K562 (cell line): ENCODE results near the gene KRT33A. TPM values are rescaled to one million over a fixed set of nuclear protein-coding genes. Genes with fewer than 3 reads are reported as not detected.

ENCODE experiments used
- ATAC-seq: fragments of 200-7000 bp; cut with Tn5 transposase; 3 replicates; pipeline ENCODE4 v1.9.1; 2020; ENCODE audit warnings: moderate library complexity
- BruUV-seq: library from RNA; stranded (reverse); fragments of 400-500 nt; replicated peaks from 2 replicates; lab custom pipeline; 2021; lab: Mats Ljungman, UMichigan
- CTCF ChIA-PET: fragments of 300-600 bp; formaldehyde crosslinking; extraction: SDS; loops from one replicate; lab custom pipeline; 2021; ENCODE audit warnings: low intra/inter-chr PET ratio; lab: Yijun Ruan, JAX
- POLR2A ChIA-PET: fragments of 300-600, 350-650 bp; sonication (Branson Sonifier 250); formaldehyde crosslinking; extraction: SDS; loops from one replicate; lab custom pipeline; 2021; ENCODE audit warnings: antibody characterized with exemption, inconsistent platforms; lab: Yijun Ruan, JAX
- DNase-seq, 4 experiments: peaks; one replicate each; pipeline versions ENCODE4 v3.0.0 to v3.0.0-alpha.2; 2011 to 2018; ENCODE audit warnings: low spot score in 3 of 4, mixed read lengths in 3 of 4; ENCODE audit errors: extremely low read depth in 1 of 4
- FAIRE-seq: peaks from 2 replicates; lab custom pipeline; 2011; peaks lifted over from hg19 to GRCh38; lab: Jason Lieb, UNC
- H2AFZ ChIP-seq: 2 replicates; pipeline ENCODE4 v1.6.0; 2011; ENCODE audit warnings: low read depth, low read length, control low read depth, inconsistent platforms
- H3K27ac ChIP-seq: fragments of 200-600 bp; 3 replicates; pipeline ENCODE4 v1.8.0; 2011; ENCODE audit warnings: low read depth, mild to moderate bottlenecking, control low read depth, inconsistent platforms, low read length, moderate library complexity, mixed read lengths; ENCODE audit errors: extremely low read depth
- H3K27me3 ChIP-seq, 2 experiments: fragments of 300-600 bp in 1 of 2; 2 replicates in 1 of 2; 3 replicates in 1 of 2; pipeline versions ENCODE4 v1.6.0 to v1.8.0; 2011; ENCODE audit warnings: inconsistent platforms in 2 of 2, low read length in 2 of 2, mild to moderate bottlenecking in 1 of 2, mixed read lengths in 1 of 2, moderate library complexity in 1 of 2; ENCODE audit not compliant: control insufficient read depth in 2 of 2, insufficient read depth in 2 of 2
- H3K36me3 ChIP-seq: fragments of 300-600 bp; 3 replicates; pipeline ENCODE4 v1.8.0; 2011; ENCODE audit warnings: mild to moderate bottlenecking, low read length, inconsistent platforms; ENCODE audit not compliant: control insufficient read depth, insufficient read depth
- H3K4me1 ChIP-seq, 2 experiments: fragments of 200-600 bp in 1 of 2; replicated peaks in 1 of 2; 2 replicates in 1 of 2; 3 replicates in 1 of 2; pipeline versions ENCODE4 v1.5.1 to v1.8.0; 2011; ENCODE audit warnings: inconsistent platforms in 2 of 2, low read length in 2 of 2, mild to moderate bottlenecking in 1 of 2, mixed read lengths in 1 of 2, moderate library complexity in 1 of 2; ENCODE audit not compliant: control insufficient read depth in 2 of 2, insufficient read depth in 2 of 2
- H3K4me2 ChIP-seq: 2 replicates; pipeline ENCODE4 v1.6.1; 2011; ENCODE audit warnings: low read length, control low read depth, inconsistent platforms, mixed read lengths; ENCODE audit not compliant: insufficient read depth
- H3K4me3 ChIP-seq: fragments of 200-600 bp; sonication (generic), shearing (Covaris generic); 2 replicates; pipeline ENCODE4 v1.5.1; 2016; ENCODE audit warnings: control low read depth, inconsistent platforms
- H3K79me2 ChIP-seq: fragments of 200-600 bp; 3 replicates; pipeline ENCODE4 v1.8.0; 2011; ENCODE audit warnings: low read length, inconsistent platforms; ENCODE audit not compliant: control insufficient read depth, insufficient read depth
- H3K9ac ChIP-seq, 2 experiments: 2 replicates each; pipeline versions ENCODE4 v1.6.0 to v1.6.1; 2011; ENCODE audit warnings: low read depth in 2 of 2, low read length in 2 of 2, control low read depth in 1 of 2, inconsistent platforms in 1 of 2, mild to moderate bottlenecking in 1 of 2, mixed read lengths in 1 of 2; ENCODE audit not compliant: insufficient read depth in 1 of 2
- H3K9me1 ChIP-seq: one replicate; pipeline ENCODE4 v1.6.0; 2011; ENCODE audit warnings: inconsistent platforms, mild to moderate bottlenecking, low read length, moderate library complexity; ENCODE audit not compliant: control insufficient read depth, insufficient read depth
- H3K9me3 ChIP-seq: replicated peaks from 2 replicates; pipeline ENCODE4 v1.5.1; 2011; ENCODE audit warnings: low read depth, low read length, inconsistent platforms; ENCODE audit not compliant: control insufficient read depth, insufficient read depth
- H4K20me1 ChIP-seq: replicated peaks from 2 replicates; pipeline ENCODE4 v1.6.1; 2011; ENCODE audit warnings: low read length, inconsistent platforms, mixed read lengths; ENCODE audit not compliant: control insufficient read depth, insufficient read depth
- ARID2 ChIP-seq: fragments of 450-650 bp; IDR thresholded peaks from 2 replicates; pipeline ENCODE4 v1.6.1; 2017; ENCODE audit warnings: antibody characterized with exemption, mild to moderate bottlenecking
- ASH1L ChIP-seq: fragments of 450-650 bp; IDR thresholded peaks from 2 replicates; pipeline ENCODE4 v1.6.1; 2018; ENCODE audit warnings: borderline replicate concordance, mild to moderate bottlenecking, low read depth; ENCODE audit not compliant: partially characterized antibody
- GTF2B ChIP-seq: IDR thresholded peaks from 2 replicates; pipeline ENCODE4 v1.6.1; 2011; ENCODE audit not compliant: insufficient read length; ENCODE audit errors: extremely low read depth
- NRF1 ChIP-seq, 2 experiments: fragments of 450-650 bp; IDR thresholded peaks in 1 of 2; conservative IDR thresholded peaks in 1 of 2; 2 replicates each; pipeline ENCODE4 v1.6.1; 2014; ENCODE audit warnings: mild to moderate bottlenecking in 2 of 2
- SIRT6 ChIP-seq: IDR thresholded peaks from one replicate; pipeline ENCODE4 v1.6.1; 2012; ENCODE audit warnings: low read depth, mild to moderate bottlenecking, control low read depth, inconsistent platforms, low read length, moderate library complexity
- SMAD2 ChIP-seq: fragments of 150-350 bp; IDR thresholded peaks from 2 replicates; pipeline ENCODE4 v1.6.1; 2014; ENCODE audit warnings: low read depth, mild to moderate bottlenecking, low read length
- SRSF1 ChIP-seq: fragments of 200-400 bp; formaldehyde crosslinking; IDR thresholded peaks from 2 replicates; pipeline ENCODE4 v1.6.1; 2017; ENCODE audit warnings: mild to moderate bottlenecking, low read depth, low read length, moderate library complexity
- SRSF3 ChIP-seq: fragments of 200-400 bp; formaldehyde crosslinking; IDR thresholded peaks from 2 replicates; pipeline ENCODE4 v1.6.1; 2016; ENCODE audit warnings: mild to moderate bottlenecking, low read length, moderate library complexity; ENCODE audit not compliant: insufficient read depth
- SRSF7 ChIP-seq: fragments of 200-400 bp; formaldehyde crosslinking; optimal IDR thresholded peaks from 2 replicates; pipeline ENCODE3; 2017; ENCODE audit warnings: mild to moderate bottlenecking, low read depth, low read length
- ZC3H4 ChIP-seq: sonication (generic); formaldehyde crosslinking; IDR thresholded peaks from 2 replicates; pipeline ENCODE4 v1.9.0; 2021; ENCODE audit warnings: missing genetic modification reagents, borderline replicate concordance
- ZFPM2 ChIP-seq: fragments of 250-450 bp; sonication (Bioruptor Pico); IDR thresholded peaks from 2 replicates; pipeline ENCODE4 v1.5.1; 2022; ENCODE audit warnings: mild to moderate bottlenecking
- ZKSCAN1 ChIP-seq: fragments of 150-350 bp; IDR thresholded peaks from 2 replicates; pipeline ENCODE4 v1.6.1; 2016; ENCODE audit warnings: low read depth, low read length
- ZNF121 ChIP-seq: sonication (generic); formaldehyde crosslinking; conservative IDR thresholded peaks from 2 replicates; pipeline ENCODE4 v1.8.0; 2022; ENCODE audit warnings: missing genetic modification reagents
- ZNF79 ChIP-seq: fragments of 250-450 bp; sonication (Bioruptor Pico); IDR thresholded peaks from 2 replicates; pipeline ENCODE4 v1.4.0; 2020; ENCODE audit warnings: low read depth, mild to moderate bottlenecking, moderate library complexity
- WGBS: fragments of 100-300 bp; shearing (Covaris generic); methylation state at CpG from one replicate; pipeline ENCODE4 v1.1.6; 2016; ENCODE audit warnings: low coverage, mixed read lengths; ENCODE audit not compliant: insufficient coverage; ENCODE audit errors: missing lambda C conversion rate; 5-methylcytosine and 5-hydroxymethylcytosine counted together
- in situ Hi-C: fragments of 300-500 bp; cut with MboI; formaldehyde crosslinking; loops from 4 replicates; pipeline ENCODE4 v1.15.0; 2018; ENCODE audit warnings: inconsistent platforms, mixed read lengths
- intact Hi-C: fragments of 100-400 bp; cut with micrococcal nuclease; formaldehyde crosslinking; loops from 2 replicates; pipeline ENCODE4 v1.14.2; 2022
- polyA plus RNA-seq, 8 experiments: library from polyadenylated mRNA; depleted of rRNA in 4 of 8; stranded (reverse) in 5 of 8; unstranded in 3 of 8; fragments of >200 nt; fragmentation: Nextera tagmentation in 2 of 8; fragmentation: Illumina TruSeq in 1 of 8; extraction: Ambion mirVana in 2 of 8; extraction: Trizol in 1 of 8; gene quantifications; 2 replicates each; pipeline versions ENCODE4 v1.2.1 to v1.2.3, GENCODE V29; 2011 to 2014; ENCODE audit warnings: inconsistent platforms in 1 of 8, missing spikeins in 1 of 8
- total RNA-seq, 7 experiments: library from RNA; depleted of rRNA in 6 of 7; stranded (reverse); fragments of >200 nt in 6 of 7; fragmentation: Illumina TruSeq in 2 of 7; extraction: Trizol in 2 of 7; gene quantifications; 2 replicates each; pipeline versions ENCODE4 v1.2.1 to v1.2.3, GENCODE V29; 2011 to 2021; ENCODE audit warnings: low replicate concordance in 1 of 7
- TF ChIP-seq, protein P1 (sequence below): fragments of 450-650 bp; formaldehyde crosslinking; IDR thresholded peaks from 2 replicates; pipeline ENCODE4 v1.4.0; 2022; ENCODE audit warnings: missing genetic modification characterization
- TF ChIP-seq, protein P2 (sequence below): fragments of 450-650 bp; formaldehyde crosslinking; IDR thresholded peaks from 2 replicates; pipeline ENCODE4 v1.4.0; 2020; ENCODE audit warnings: mild to moderate bottlenecking, moderate library complexity

KRT33A gene
- total and polyA plus RNA-seq, 9 of the 15 experiments (the other 6 are each of a cell fraction or from before 2014, with no cell fraction given) = not detected

GRCh38 chr17:41393294-41393693 is 42.7 kb upstream of the KRT33A start:
- H3K4me1 ChIP-seq = no peaks in the 10 kb centered on the region
- in situ Hi-C loops = no loop called here
- no peak overlapping the region for H3K27ac ChIP-seq
- no peaks in the 10 kb centered on the region for H3K36me3 ChIP-seq
- no peak overlapping the region for H3K4me2 ChIP-seq
- WGBS = 0% methylated on average over 5 of the region's 5 CpGs
- BruUV-seq = no TSS peak
- no peaks in the 10 kb centered on the region for H4K20me1 ChIP-seq
- POLR2A ChIA-PET = interaction anchor here (0.6 to 0.7 kb wide), 2 partner anchors 140 to 295 kb away, joined by 3 read pairs; no protein-coding TSS in a partner anchor
- H3K4me3 ChIP-seq = no peak overlapping the region
- CTCF ChIA-PET = no interaction called here
- H2AFZ ChIP-seq = no peak overlapping the region
- no peak overlapping the region for H3K9ac ChIP-seq
- H3K9me3 ChIP-seq = no peaks in the 10 kb centered on the region
- H3K79me2 ChIP-seq = no peaks in the 10 kb centered on the region
- DNase-seq (no peak), FAIRE-seq (no peak), ATAC-seq (no peak)
- H3K9me1 ChIP-seq = no peaks in the 10 kb centered on the region
- peaks cover 4 to 31% of the 10 kb centered on the region in 2 experiments for H3K27me3 ChIP-seq
- intact Hi-C loops = no loop called here
- TF ChIP-seq SRSF7 = no peak
- TF ChIP-seq ZFPM2 (CRISPR knock-in tag) = no peak
- TF ChIP-seq, protein P1, sequence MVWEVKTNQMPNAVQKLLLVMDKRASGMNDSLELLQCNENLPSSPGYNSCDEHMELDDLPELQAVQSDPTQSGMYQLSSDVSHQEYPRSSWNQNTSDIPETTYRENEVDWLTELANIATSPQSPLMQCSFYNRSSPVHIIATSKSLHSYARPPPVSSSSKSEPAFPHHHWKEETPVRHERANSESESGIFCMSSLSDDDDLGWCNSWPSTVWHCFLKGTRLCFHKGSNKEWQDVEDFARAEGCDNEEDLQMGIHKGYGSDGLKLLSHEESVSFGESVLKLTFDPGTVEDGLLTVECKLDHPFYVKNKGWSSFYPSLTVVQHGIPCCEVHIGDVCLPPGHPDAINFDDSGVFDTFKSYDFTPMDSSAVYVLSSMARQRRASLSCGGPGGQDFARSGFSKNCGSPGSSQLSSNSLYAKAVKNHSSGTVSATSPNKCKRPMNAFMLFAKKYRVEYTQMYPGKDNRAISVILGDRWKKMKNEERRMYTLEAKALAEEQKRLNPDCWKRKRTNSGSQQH (CRISPR knock-in tag) = no peak
- no peak for TF ChIP-seq SRSF3
- no peak for TF ChIP-seq SRSF1
- TF ChIP-seq ARID2 = no peak
- TF ChIP-seq NRF1 (conservative IDR thresholded peaks at IDR 0.05 in 1 of 2, IDR thresholded peaks at IDR 0.05 in 1 of 2) = no peak
- no peak for TF ChIP-seq ZNF121 (CRISPR knock-in tag)
- TF ChIP-seq, protein P2, sequence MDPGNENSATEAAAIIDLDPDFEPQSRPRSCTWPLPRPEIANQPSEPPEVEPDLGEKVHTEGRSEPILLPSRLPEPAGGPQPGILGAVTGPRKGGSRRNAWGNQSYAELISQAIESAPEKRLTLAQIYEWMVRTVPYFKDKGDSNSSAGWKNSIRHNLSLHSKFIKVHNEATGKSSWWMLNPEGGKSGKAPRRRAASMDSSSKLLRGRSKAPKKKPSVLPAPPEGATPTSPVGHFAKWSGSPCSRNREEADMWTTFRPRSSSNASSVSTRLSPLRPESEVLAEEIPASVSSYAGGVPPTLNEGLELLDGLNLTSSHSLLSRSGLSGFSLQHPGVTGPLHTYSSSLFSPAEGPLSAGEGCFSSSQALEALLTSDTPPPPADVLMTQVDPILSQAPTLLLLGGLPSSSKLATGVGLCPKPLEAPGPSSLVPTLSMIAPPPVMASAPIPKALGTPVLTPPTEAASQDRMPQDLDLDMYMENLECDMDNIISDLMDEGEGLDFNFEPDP = no peak
- no peak for TF ChIP-seq ZC3H4 (CRISPR knock-in tag)
- TF ChIP-seq ASH1L = no peak
- no peak for TF ChIP-seq SMAD2
- TF ChIP-seq ZKSCAN1 = no peak
- no peak for TF ChIP-seq ZNF79
- TF ChIP-seq GTF2B = no peak
- no peak for TF ChIP-seq SIRT6
